ENCODE data around the gene BPIFA2. TPM values are rescaled to one million over a fixed set of nuclear protein-coding genes. Genes with fewer than 3 reads are reported as not detected.

The BPIFA2 gene
- total RNA-seq, 4 donors from 2014 or later: 2.2 TPM; not detected in 3

GRCh38 chr20:33132513-33133372 is 35.2 kb upstream of the BPIFA2 start:
- no peaks in the 10 kb centered on the region for H3K36me3 ChIP-seq
- WGBS, 2 donors: 30 to 35% methylated on average over 13 to 14 of the region's 14 CpGs
- H3K27me3 ChIP-seq: no peaks in the 10 kb centered on the region
- H3K9me3 ChIP-seq: no peaks in the 10 kb centered on the region
- no peak overlapping the region for H3K27ac ChIP-seq
- TF ChIP-seq EP300 (IDR thresholded peaks at IDR 0.05) (no peak), CTCF (IDR thresholded peaks at IDR 0.05) (no peak), POLR2A (IDR thresholded peaks at IDR 0.05) (no peak)
- no peak overlapping the region for H3K4me3 ChIP-seq
- H3K4me1 ChIP-seq: no peaks in the 10 kb centered on the region
- no peak for DNase-seq (ENCODE audit: low spot score in 2 of 2)

- Histone ChIP-seq H3K4me1 (no peaks in the 10 kb centered on the region), H3K36me3 (no peaks in the 10 kb centered on the region), H3K27me3 (no peaks in the 10 kb centered on the region), H3K27ac (no peak overlapping the region), H3K4me3 (no peak overlapping the region), H3K9me3 (peaks cover 0 to 5% (median 0%) of the 10 kb centered on the region in 4 donors)
- WGBS, 2 donors: 84 to 96% methylated on average over 7 to 11 of the region's 11 CpGs
- TF ChIP-seq POLR2A (IDR thresholded peaks at IDR 0.05): no peak
- DNase-seq (ENCODE audit: low spot score in 2 of 2): no peak
Observed at GRCh38 chr20:33133373-33133941, 34.5 kb upstream of the BPIFA2 start.

- no peak for TF ChIP-seq EP300 (IDR thresholded peaks at IDR 0.05)
- no peak for TF ChIP-seq POLR2A (IDR thresholded peaks at IDR 0.05)
- no peak for TF ChIP-seq CTCF (IDR thresholded peaks at IDR 0.05)
- WGBS, 2 donors: 78 to 84% methylated on average over 3 of the region's 3 CpGs
- Histone ChIP-seq H3K4me3 (no peak overlapping the region), H3K36me3 (no peaks in the 10 kb centered on the region), H3K27ac (no peak overlapping the region), H3K4me1 (no peaks in the 10 kb centered on the region), H3K9me3 (peaks cover 0 to 5% (median 0%) of the 10 kb centered on the region in 4 donors), H3K27me3 (no peaks in the 10 kb centered on the region)
- DNase-seq (ENCODE audit: low spot score in 2 of 2): no peak
Observed at GRCh38 chr20:33137195-33137594, 30.8 kb upstream of the BPIFA2 start.

- H3K9me3 ChIP-seq: peaks cover 0 to 19% (median 3%) of the 10 kb centered on the region in 4 donors
- H3K27ac ChIP-seq: no peak overlapping the region
- no peak for TF ChIP-seq EP300 (IDR thresholded peaks at IDR 0.05)
- TF ChIP-seq POLR2A (IDR thresholded peaks at IDR 0.05): no peak
- TF ChIP-seq CTCF (IDR thresholded peaks at IDR 0.05): no peak
- H3K36me3 ChIP-seq: no peaks in the 10 kb centered on the region
- no peak for DNase-seq (ENCODE audit: low spot score in 2 of 2)
- H3K4me3 ChIP-seq: no peak overlapping the region
- H3K27me3 ChIP-seq: no peaks in the 10 kb centered on the region
- no peaks in the 10 kb centered on the region for H3K4me1 ChIP-seq
Observed at GRCh38 chr20:33139467-33139866, 28.5 kb upstream of the BPIFA2 start.

GRCh38 chr20:33145521-33145920 is 22.4 kb upstream of the BPIFA2 start:
- no peaks in the 10 kb centered on the region for H3K36me3 ChIP-seq
- H3K27ac ChIP-seq: no peak overlapping the region
- H3K9me3 ChIP-seq: peaks cover 0 to 14% (median 3%) of the 10 kb centered on the region in 4 donors
- no peak for DNase-seq (ENCODE audit: low spot score in 2 of 2)
- WGBS, 2 donors: 78 to 83% methylated on average over 5 of the region's 5 CpGs
- no peaks in the 10 kb centered on the region for H3K27me3 ChIP-seq
- TF ChIP-seq EP300 (IDR thresholded peaks at IDR 0.05) (no peak), POLR2A (IDR thresholded peaks at IDR 0.05) (no peak), CTCF (IDR thresholded peaks at IDR 0.05) (no peak)
- no peak overlapping the region for H3K4me3 ChIP-seq
- no peaks in the 10 kb centered on the region for H3K4me1 ChIP-seq
